CD4-positive, alpha-beta T cell treated with Interleukin-21 for 1 hour (primary cell): ENCODE measurements around the gene ADK.

Experiments used
- DNase-seq: peaks from one replicate; pipeline ENCODE4 v3.0.0-alpha.2; 2020

Gene ADK

GRCh38 chr10:74371696-74372095 lies 220.7 kb downstream of the ADK start:
- DNase-seq, result no peak

DNA sequence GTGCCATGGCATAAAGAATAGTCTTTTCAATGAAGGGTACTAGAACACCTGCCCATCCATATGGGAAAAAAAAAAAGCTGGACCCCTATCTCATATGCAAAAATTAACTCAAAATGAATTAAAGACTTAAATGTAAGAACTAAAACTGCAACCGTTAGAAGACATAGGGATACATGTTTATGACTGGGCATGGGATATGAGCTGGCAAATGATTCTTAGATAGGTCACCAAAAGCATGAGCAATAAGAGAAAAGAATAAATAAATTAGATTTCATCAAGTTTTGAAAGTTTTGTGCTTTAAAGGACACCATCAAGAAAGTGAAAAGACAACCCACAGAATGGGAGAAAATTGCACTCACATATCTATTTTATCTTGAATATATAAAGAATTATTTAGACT lies 222.0 kb downstream of the ADK start:
- no peak for DNase-seq

DNA sequence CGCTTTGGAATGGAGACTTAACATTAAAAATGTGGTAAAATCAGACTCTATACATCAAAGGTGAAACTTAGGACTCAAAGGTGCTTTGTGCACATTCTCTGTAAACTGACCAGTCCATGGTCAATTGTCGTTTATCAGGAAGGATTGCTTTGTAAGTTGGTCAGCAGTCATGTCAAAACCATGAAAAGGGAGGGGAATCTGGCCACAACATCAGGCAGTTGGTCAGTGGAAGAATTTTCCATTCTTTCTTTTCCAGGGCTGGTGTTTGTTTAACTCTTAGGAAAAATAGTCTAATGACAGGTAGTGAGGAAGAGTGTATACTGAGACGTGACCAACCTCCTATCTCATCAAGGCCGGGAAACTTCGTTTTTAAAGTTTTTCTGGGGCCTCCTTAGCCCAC lies 226.5 kb downstream of the ADK start:
- no peak for DNase-seq

DNA sequence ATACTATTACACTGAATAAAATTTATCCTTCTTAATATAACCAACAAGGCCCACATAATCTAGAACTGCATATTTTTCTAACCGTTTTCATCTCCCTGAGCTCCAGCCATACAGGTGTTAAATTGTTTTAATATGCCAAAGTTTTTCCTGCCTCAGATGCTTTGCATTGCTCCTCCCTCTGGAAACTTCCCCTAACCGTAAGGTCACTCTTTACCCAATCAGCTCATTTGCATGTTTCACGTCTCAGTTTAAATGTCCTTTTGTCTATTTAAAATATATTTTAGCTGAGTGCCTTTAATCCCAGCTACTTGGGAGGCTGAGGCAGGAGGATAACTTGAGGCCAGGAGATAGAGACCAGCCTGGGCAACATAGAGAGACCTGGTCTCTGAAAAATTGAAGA lies 228.5 kb downstream of the ADK start:
- DNase-seq, result no peak

DNA sequence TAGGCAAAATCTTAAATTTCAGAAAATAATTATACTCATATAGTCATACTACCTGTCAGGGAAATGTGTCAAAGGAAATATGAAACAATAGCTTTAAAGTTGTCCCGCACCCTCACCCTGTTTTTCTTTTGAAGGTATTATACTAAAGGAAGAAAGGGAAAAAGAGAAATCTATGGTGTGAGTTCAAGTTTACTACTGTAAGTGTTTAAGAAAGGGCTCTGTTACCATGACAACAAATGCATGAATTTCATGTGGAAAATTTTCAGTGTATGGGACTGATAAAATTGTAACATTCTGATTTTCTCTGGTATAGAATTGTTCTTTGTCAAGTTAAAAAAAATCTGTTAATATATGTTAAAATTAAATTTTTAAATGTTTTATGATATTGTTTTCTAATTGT lies 229.8 kb downstream of the ADK start:
- no peak for DNase-seq

DNA sequence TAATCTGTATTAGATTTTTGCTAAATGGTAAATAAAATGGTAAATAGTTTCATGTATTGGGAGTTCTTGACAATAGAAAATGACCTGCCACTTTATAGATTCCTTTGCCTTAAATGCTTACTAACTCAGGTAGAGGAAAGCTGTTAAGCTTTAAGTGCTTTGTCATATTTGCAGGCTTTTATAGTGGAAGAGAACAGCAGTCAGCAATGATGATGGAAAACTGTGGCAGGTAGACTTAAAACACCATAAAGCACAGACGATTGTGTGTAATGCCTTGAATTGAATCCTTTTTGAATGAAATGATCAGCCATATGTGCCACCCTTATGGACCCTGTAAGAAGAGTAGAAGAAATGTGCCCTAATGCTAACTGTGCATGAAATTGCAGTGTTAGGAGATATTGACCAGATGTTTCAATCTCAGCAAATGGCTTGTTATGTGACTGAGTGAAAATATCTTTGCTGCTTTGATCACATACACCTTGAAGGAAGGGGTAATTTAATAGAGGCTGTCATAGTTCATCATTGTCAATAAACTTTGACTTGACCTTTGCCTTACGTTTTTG lies 230.4 kb downstream of the ADK start:
- DNase-seq, result no peak

GRCh38 chr10:74382663-74383062 lies 231.6 kb downstream of the ADK start:
- DNase-seq, result no peak

- no peak for DNase-seq
These were observed 232.6 kb downstream of the ADK start for GRCh38 chr10:74383642-74384041.

DNA sequence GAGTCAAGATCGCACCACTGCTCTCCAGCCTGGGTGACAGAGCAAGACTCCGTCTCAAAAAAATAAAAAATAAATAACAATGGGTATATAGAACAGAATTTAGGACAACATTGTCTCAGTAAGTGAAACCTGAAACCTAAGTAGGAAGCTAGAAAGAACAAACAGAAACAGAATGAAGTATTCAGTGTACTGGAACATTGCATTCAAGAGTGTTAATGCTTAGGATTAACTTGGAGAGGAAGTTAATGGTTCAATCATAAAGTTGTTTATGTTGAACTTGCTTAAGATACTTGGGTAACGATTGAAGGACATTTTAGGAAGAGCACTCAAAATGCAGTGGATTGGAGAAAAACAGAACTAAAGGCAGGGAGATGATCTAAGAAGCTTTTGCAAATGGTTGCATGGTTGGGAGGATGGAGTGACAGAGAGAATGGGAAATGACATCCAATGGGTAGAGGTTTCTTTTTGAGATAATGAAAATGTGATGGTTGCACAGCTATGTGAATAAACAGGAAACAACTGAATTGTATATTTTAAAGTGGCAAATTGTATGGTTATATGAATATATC lies 233.7 kb downstream of the ADK start:
- no peak for DNase-seq

DNA sequence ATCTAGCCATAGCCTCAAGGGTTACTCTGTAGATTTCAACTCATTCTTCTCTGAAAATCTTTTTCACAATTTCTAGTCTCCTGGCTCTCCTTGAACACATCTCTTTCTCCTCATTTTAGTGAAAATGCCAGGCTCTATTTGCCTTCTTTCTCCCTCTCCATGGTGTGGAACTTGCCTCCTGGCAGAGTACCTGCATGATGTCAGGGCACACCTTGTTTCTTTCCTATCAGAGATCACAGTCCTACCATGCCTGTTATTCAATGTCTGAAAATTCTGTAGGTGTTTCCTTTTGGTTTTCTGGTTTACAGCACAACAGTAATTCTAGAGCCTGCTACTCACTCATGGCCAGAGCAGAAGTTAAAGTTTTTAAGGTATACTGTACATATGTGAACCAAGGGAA lies 237.8 kb downstream of the ADK start:
- DNase-seq, result no peak

GRCh38 chr10:74391786-74392185 lies 240.8 kb downstream of the ADK start:
- no peak for DNase-seq

GRCh38 chr10:74394416-74394969 lies 243.5 kb downstream of the ADK start:
- no peak for DNase-seq

- DNase-seq, result no peak
These were observed 249.2 kb downstream of the ADK start for GRCh38 chr10:74400186-74400585.

DNA sequence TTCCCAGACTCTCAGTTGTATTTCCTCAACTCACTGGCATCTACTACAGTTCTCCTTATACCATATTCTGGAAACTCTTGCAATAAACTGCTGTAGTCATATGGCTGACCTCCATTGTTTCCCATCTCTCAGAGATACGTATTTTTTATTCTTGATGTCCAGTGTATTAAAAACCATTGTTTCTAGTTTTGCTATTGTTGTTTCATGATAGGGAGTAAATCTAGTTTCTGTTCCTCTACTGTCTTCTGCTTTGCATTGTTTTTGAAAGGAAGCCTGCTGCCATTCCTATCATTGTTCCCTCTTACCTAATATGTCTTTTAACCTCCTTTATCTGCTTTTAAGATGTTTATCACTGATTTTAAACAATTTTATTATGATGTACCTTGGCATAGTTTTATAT lies 255.0 kb downstream of the ADK start:
- DNase-seq, result no peak

- DNase-seq, result no peak
These were observed 264.3 kb downstream of the ADK start for GRCh38 chr10:74415146-74415839.

- no peak for DNase-seq
These were observed 266.4 kb downstream of the ADK start for GRCh38 chr10:74417397-74417796.

DNA sequence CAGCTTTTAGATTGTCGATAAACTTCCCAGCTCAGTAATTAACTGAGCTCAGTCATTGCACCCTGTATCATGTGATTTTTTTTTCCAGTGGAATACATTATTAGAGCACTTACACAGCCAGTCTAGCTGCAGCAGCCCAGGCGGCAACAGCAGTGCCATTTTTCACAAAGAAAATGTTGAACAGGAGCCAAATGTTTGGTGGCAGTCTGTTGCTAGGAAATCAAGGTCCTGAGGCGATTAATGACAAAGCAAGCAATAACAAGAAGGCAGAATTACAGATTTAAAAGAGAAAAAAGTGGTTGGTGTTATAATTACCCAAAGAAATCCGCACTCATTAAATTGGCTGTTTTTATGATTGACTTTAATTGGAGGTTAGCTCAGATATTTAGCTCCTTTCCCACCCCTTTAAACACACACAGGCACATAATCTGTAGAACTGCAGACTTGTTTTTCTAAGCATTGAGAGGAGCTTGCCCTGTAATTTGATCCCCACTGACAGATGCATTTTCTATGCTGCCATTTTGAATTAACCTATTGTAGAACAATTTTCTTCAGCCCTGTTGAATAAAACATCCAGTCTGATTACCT lies 267.4 kb downstream of the ADK start:
- DNase-seq, result no peak

- no peak for DNase-seq
These were observed 268.5 kb downstream of the ADK start for GRCh38 chr10:74419491-74419951.

DNA sequence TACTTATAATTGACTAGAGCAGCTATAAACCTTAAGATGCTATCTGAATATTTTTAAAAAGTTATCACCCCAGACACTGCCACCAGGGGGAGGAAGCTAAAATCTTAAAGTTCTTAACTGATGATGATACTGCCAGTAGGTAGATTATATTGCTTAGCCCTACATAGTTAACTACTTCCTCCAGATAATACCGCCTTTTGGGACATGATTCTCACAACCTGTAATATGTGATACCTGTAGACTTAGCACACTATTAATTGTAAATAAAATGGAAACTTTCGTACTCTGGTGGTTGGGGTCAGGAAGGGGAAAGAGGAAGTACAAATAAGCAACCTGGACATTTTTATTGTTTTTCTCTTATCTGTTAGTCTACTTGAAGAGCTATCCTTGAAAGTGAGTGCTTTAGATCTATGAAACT lies 268.9 kb downstream of the ADK start:
- DNase-seq, result peak; percentile 45

- DNase-seq, result no peak
These were observed 273.5 kb downstream of the ADK start for GRCh38 chr10:74424565-74424964.

GRCh38 chr10:74425456-74426001 lies 274.5 kb downstream of the ADK start:
- no peak for DNase-seq

DNA sequence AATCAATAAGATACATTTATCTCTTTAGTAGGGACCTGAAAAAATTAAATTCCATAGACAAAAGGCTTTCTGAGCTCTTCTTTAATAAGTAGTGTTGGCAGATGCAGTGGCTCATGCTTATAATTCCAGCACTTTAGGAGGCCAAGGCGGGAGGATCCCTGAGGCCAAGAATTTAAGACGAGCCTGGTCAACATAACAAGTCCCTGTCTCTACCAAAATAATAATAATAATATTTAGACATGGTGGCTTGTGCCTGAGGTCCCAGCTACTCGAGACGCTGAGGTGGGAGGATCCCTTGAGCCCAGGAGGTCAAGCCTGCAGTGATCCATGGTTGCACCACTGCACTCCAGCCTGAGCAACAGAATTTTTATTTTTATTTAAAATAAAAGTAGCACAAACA lies 280.8 kb downstream of the ADK start:
- DNase-seq, result no peak

GRCh38 chr10:74432841-74433594 lies 282.0 kb downstream of the ADK start:
- DNase-seq, result no peak
